DND-41 (cell line): Measurements from ENCODE around the gene UBE2K.
A peak's percentile ranks its signal among the peaks of the same experiment; 100 is the strongest.

Experiments used
- ATAC-seq: fragments of 200-7000 bp; cut with Tn5 transposase; 3 replicates; pipeline ENCODE4 v1.9.1; 2021; ENCODE audit warnings: low read depth; ENCODE audit not compliant: insufficient read depth
- DNase-seq: peaks from one replicate; pipeline ENCODE4 v3.0.0-alpha.2; 2020
- H2AFZ ChIP-seq: 2 replicates; pipeline ENCODE4 v1.6.0; 2012; ENCODE audit warnings: low read depth, low read length
- H3K27ac ChIP-seq: 2 replicates; pipeline ENCODE4 v1.5.1; 2012; ENCODE audit warnings: low read length, inconsistent platforms
- H3K27me3 ChIP-seq: fragments of 200-600 bp; sonication (generic); 2 replicates; pipeline ENCODE4 v1.6.0; 2012; ENCODE audit warnings: low read length, mild to moderate bottlenecking, inconsistent platforms; ENCODE audit not compliant: insufficient read depth, poor library complexity
- H3K36me3 ChIP-seq: 2 replicates; pipeline ENCODE4 v1.5.1; 2012; ENCODE audit warnings: low read length, inconsistent platforms; ENCODE audit not compliant: insufficient read depth
- H3K4me1 ChIP-seq: 2 replicates; pipeline ENCODE4 v1.5.1; 2012; ENCODE audit warnings: mild to moderate bottlenecking, low read length; ENCODE audit not compliant: insufficient read depth
- H3K4me2 ChIP-seq: 2 replicates; pipeline ENCODE4 v1.6.0; 2012; ENCODE audit warnings: mild to moderate bottlenecking, moderate library complexity, low read length, inconsistent platforms; ENCODE audit not compliant: insufficient read depth
- H3K4me3 ChIP-seq, 2 experiments: fragments of 200-600 bp in 1 of 2; shearing (Covaris generic) in 1 of 2; 2 replicates each; pipeline ENCODE4 v1.5.1; 2012 to 2016; ENCODE audit warnings: inconsistent platforms in 2 of 2, low read length in 2 of 2, mild to moderate bottlenecking in 2 of 2, low read depth in 1 of 2, moderate library complexity in 1 of 2
- H3K79me2 ChIP-seq: 2 replicates; pipeline ENCODE4 v1.6.0; 2012; ENCODE audit warnings: low read length, inconsistent platforms; ENCODE audit not compliant: insufficient read depth
- H3K9ac ChIP-seq: 2 replicates; pipeline ENCODE4 v1.6.0; 2012; ENCODE audit warnings: low read depth, mild to moderate bottlenecking, inconsistent platforms, low read length, moderate library complexity
- H3K9me3 ChIP-seq: 2 replicates; pipeline ENCODE4 v1.5.1; 2012; ENCODE audit warnings: low read length, moderate library complexity, mild to moderate bottlenecking, inconsistent platforms; ENCODE audit not compliant: insufficient read depth, severe bottlenecking
- H4K20me1 ChIP-seq: 2 replicates; pipeline ENCODE4 v1.6.0; 2012; ENCODE audit warnings: low read length; ENCODE audit not compliant: insufficient read depth
- CTCF ChIP-seq: IDR thresholded peaks from 2 replicates; pipeline ENCODE4 v1.5.1; 2012; ENCODE audit warnings: borderline replicate concordance, low read length, moderate library complexity, mild to moderate bottlenecking; ENCODE audit not compliant: poor library complexity, severe bottlenecking; ENCODE audit errors: extremely low read depth
- EZH2 ChIP-seq: IDR thresholded peaks from 3 replicates; pipeline ENCODE4 v1.6.1; 2012; ENCODE audit warnings: borderline replicate concordance, low read depth, mild to moderate bottlenecking, moderate library complexity, low read length, inconsistent platforms; ENCODE audit not compliant: severe bottlenecking

Gene UBE2K

GRCh38 chr4:39657465-39657864 is 40.5 kb upstream of the UBE2K start:
- ATAC-seq: no peak
- Histone ChIP-seq H3K4me3 (no peak overlapping the region), H3K9me3 (no peaks in the 10 kb centered on the region), H3K27me3 (no peaks in the 10 kb centered on the region), H3K27ac (no peak overlapping the region), H3K79me2 (no peaks in the 10 kb centered on the region), H3K4me1 (no peaks in the 10 kb centered on the region), H4K20me1 (no peaks in the 10 kb centered on the region), H3K36me3 (no peaks in the 10 kb centered on the region), H2AFZ (no peak overlapping the region), H3K4me2 (no peak overlapping the region), H3K9ac (no peak overlapping the region)
- DNase-seq: no peak
- no peak for TF ChIP-seq CTCF
- no peak for TF ChIP-seq EZH2

GRCh38 chr4:39658756-39659155 is 39.2 kb upstream of the UBE2K start:
- TF ChIP-seq CTCF: no peak
- no peak for TF ChIP-seq EZH2
- no peak overlapping the region for H3K4me3 ChIP-seq
- no peak for ATAC-seq

GRCh38 chr4:39660045-39660444 is 37.9 kb upstream of the UBE2K start:
- ATAC-seq: no peak
- Histone ChIP-seq H3K4me3 (no peak overlapping the region), H3K4me2 (no peak overlapping the region), H4K20me1 (no peaks in the 10 kb centered on the region), H3K79me2 (no peaks in the 10 kb centered on the region), H3K9me3 (no peaks in the 10 kb centered on the region), H3K9ac (no peak overlapping the region), H3K27ac (no peak overlapping the region), H2AFZ (0 out of 2 replicates have a peak overlapping the region, but pooled peaks have one; percentile 3), H3K27me3 (no peaks in the 10 kb centered on the region), H3K36me3 (no peaks in the 10 kb centered on the region), H3K4me1 (no peaks in the 10 kb centered on the region)
- DNase-seq: no peak
- no peak for TF ChIP-seq EZH2
- TF ChIP-seq CTCF: no peak

More at GRCh38 chr4:39658756-39659155, 39.2 kb upstream of the UBE2K start:
- Histone ChIP-seq H3K4me1 (no peaks in the 10 kb centered on the region), H3K79me2 (no peaks in the 10 kb centered on the region), H3K9ac (no peak overlapping the region), H3K27me3 (no peaks in the 10 kb centered on the region), H4K20me1 (no peaks in the 10 kb centered on the region), H2AFZ (no peak overlapping the region), H3K9me3 (no peaks in the 10 kb centered on the region), H3K27ac (no peak overlapping the region), H3K4me2 (no peak overlapping the region), H3K36me3 (no peaks in the 10 kb centered on the region)
- DNase-seq: no peak

GRCh38 chr4:39660757-39661156 is 37.2 kb upstream of the UBE2K start:
- ATAC-seq: no peak
- H3K4me2 ChIP-seq: no peak overlapping the region
- no peaks in the 10 kb centered on the region for H3K27me3 ChIP-seq
- no peaks in the 10 kb centered on the region for H4K20me1 ChIP-seq
- H3K9ac ChIP-seq: no peak overlapping the region
- H3K4me3 ChIP-seq: no peak overlapping the region
- TF ChIP-seq EZH2: no peak
- TF ChIP-seq CTCF: no peak
- no peaks in the 10 kb centered on the region for H3K36me3 ChIP-seq
- H3K9me3 ChIP-seq: no peaks in the 10 kb centered on the region
- DNase-seq: no peak
- H3K79me2 ChIP-seq: no peaks in the 10 kb centered on the region
- H3K4me1 ChIP-seq: no peaks in the 10 kb centered on the region
- H2AFZ ChIP-seq: no peak overlapping the region
- no peak overlapping the region for H3K27ac ChIP-seq
